GM10847 (cell line): Measurements from ENCODE around the gene RIIAD1.

ENCODE experiments used
- POLR2A ChIP-seq: IDR thresholded peaks from 2 replicates; pipeline ENCODE4 v1.6.1; 2011; ENCODE audit not compliant: insufficient read length; ENCODE audit errors: extremely low read depth

The RIIAD1 gene

GRCh38 chr1:151759241-151759640, 37.9 kb downstream of the RIIAD1 start:
- TF ChIP-seq POLR2A, result no peak

GRCh38 chr1:151760597-151761385, 39.5 kb downstream of the RIIAD1 start:
- TF ChIP-seq POLR2A, result no peak

GRCh38 chr1:151762941-151763921, 41.9 kb downstream of the RIIAD1 start, which contains the start of gene MRPL9:
TSS of gene MRPL9 (minus strand) at chr1:151763496. CDS start at chr1:151763479, 17 bp downstream.
- peak; percentile 69 for TF ChIP-seq POLR2A

- no peak for TF ChIP-seq POLR2A
Observed at GRCh38 chr1:151763990-151764389, 42.7 kb downstream of the RIIAD1 start.

- no peak for TF ChIP-seq POLR2A
Observed at GRCh38 chr1:151773702-151774101, 52.4 kb downstream of the RIIAD1 start.

- no peak for TF ChIP-seq POLR2A
Observed at GRCh38 chr1:151774256-151774922, 53.1 kb downstream of the RIIAD1 start.

GRCh38 chr1:151775894-151776664, 54.8 kb downstream of the RIIAD1 start:
- TF ChIP-seq POLR2A, result no peak

GRCh38 chr1:151776665-151777062, 55.3 kb downstream of the RIIAD1 start:
- TF ChIP-seq POLR2A, result no peak

- no peak for TF ChIP-seq POLR2A
Observed at GRCh38 chr1:151777317-151777716, 56.0 kb downstream of the RIIAD1 start.
